BE2C (cell line): Measurements from ENCODE around the gene FBL.

Source experiments
- DNase-seq: peaks from one replicate; pipeline ENCODE4 v3.0.0-alpha.2; 2020
- H3K27me3 ChIP-seq: fragments of 250-450 bp; sonication (Bioruptor Pico); 2 replicates; pipeline ENCODE4 v1.5.1; 2020; ENCODE audit warnings: mild to moderate bottlenecking
- H3K36me3 ChIP-seq: fragments of 250-450 bp; sonication (Bioruptor Pico); 2 replicates; pipeline ENCODE4 v1.5.1; 2020; ENCODE audit warnings: mild to moderate bottlenecking
- H3K4me1 ChIP-seq: fragments of 250-450 bp; sonication (Bioruptor Pico); 2 replicates; pipeline ENCODE4 v1.5.1; 2020
- H3K4me3 ChIP-seq: 2 replicates; pipeline ENCODE4 v1.5.1; 2011; ENCODE audit warnings: low read depth, low read length
- H3K9me3 ChIP-seq: fragments of 250-450 bp; sonication (Bioruptor Pico); 2 replicates; pipeline ENCODE4 v1.5.1; 2020
- TF ChIP-seq, protein P1 (sequence below): IDR thresholded peaks from 2 replicates; pipeline ENCODE4 v1.5.1; 2012; ENCODE audit warnings: mild to moderate bottlenecking, low read depth, low read length

Gene FBL

GRCh38 chr19:39874404-39874803, 28.2 kb upstream of the FBL start:
- no peaks in the 10 kb centered on the region for H3K36me3 ChIP-seq
- no peaks in the 10 kb centered on the region for H3K4me1 ChIP-seq
- no peaks in the 10 kb centered on the region for H3K27me3 ChIP-seq
- TF ChIP-seq, protein P1, sequence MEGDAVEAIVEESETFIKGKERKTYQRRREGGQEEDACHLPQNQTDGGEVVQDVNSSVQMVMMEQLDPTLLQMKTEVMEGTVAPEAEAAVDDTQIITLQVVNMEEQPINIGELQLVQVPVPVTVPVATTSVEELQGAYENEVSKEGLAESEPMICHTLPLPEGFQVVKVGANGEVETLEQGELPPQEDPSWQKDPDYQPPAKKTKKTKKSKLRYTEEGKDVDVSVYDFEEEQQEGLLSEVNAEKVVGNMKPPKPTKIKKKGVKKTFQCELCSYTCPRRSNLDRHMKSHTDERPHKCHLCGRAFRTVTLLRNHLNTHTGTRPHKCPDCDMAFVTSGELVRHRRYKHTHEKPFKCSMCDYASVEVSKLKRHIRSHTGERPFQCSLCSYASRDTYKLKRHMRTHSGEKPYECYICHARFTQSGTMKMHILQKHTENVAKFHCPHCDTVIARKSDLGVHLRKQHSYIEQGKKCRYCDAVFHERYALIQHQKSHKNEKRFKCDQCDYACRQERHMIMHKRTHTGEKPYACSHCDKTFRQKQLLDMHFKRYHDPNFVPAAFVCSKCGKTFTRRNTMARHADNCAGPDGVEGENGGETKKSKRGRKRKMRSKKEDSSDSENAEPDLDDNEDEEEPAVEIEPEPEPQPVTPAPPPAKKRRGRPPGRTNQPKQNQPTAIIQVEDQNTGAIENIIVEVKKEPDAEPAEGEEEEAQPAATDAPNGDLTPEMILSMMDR, result no peak
- H3K4me3 ChIP-seq, result no peak overlapping the region
- no peak for DNase-seq
- no peaks in the 10 kb centered on the region for H3K9me3 ChIP-seq

DNA sequence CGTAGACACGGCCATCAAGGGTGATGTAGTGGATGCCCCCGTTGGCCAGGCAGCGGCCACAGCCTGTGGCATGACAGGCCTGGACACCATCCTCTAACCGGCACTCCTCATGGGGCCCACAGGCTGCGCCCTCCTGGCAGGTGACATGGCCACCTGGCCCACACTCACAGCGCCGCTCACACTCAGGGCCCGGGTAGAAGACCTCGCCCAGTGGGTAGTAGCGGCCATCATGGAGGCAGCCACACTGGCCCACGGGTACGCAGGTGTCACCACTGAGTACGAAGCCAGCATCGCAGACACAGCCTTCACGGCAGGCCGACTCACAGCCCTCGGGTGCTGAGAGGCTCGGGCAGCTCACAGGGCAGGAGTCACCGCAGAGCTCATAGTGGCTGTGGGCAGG, 27.2 kb upstream of the FBL start:
- no peak for DNase-seq
- no peaks in the 10 kb centered on the region for H3K4me1 ChIP-seq
- H3K36me3 ChIP-seq, result no peaks in the 10 kb centered on the region

GRCh38 chr19:39871886-39872866, 26.0 kb upstream of the FBL start:
- TF ChIP-seq, protein P1, result no peak

More for the DNA sequence above, 27.2 kb upstream of the FBL start:
- no peaks in the 10 kb centered on the region for H3K9me3 ChIP-seq
- no peaks in the 10 kb centered on the region for H3K27me3 ChIP-seq
- TF ChIP-seq, protein P1, result no peak
- no peak overlapping the region for H3K4me3 ChIP-seq

GRCh38 chr19:39871362-39871761, 25.2 kb upstream of the FBL start:
- H3K36me3 ChIP-seq, result no peaks in the 10 kb centered on the region
- TF ChIP-seq, protein P1, result no peak
- no peaks in the 10 kb centered on the region for H3K4me1 ChIP-seq
- H3K9me3 ChIP-seq, result no peaks in the 10 kb centered on the region
- no peak for DNase-seq
- no peaks in the 10 kb centered on the region for H3K27me3 ChIP-seq
- no peak overlapping the region for H3K4me3 ChIP-seq

More at GRCh38 chr19:39871886-39872866, 26.0 kb upstream of the FBL start:
- Histone ChIP-seq H3K36me3 (no peaks in the 10 kb centered on the region), H3K27me3 (no peaks in the 10 kb centered on the region), H3K9me3 (no peaks in the 10 kb centered on the region), H3K4me3 (no peak overlapping the region), H3K4me1 (no peaks in the 10 kb centered on the region)
- no peak for DNase-seq

GRCh38 chr19:39870171-39870971, 24.2 kb upstream of the FBL start:
- Histone ChIP-seq H3K4me3 (no peak overlapping the region), H3K4me1 (no peaks in the 10 kb centered on the region)

More at GRCh38 chr19:39870171-39870971, 24.2 kb upstream of the FBL start:
- DNase-seq, result no peak
- Histone ChIP-seq H3K36me3 (no peaks in the 10 kb centered on the region), H3K9me3 (no peaks in the 10 kb centered on the region), H3K27me3 (no peaks in the 10 kb centered on the region)
- TF ChIP-seq, protein P1, result no peak
